Type B pancreatic cell (in vitro differentiated cells): ENCODE results near the gene EHF. TPM values are rescaled to one million over a fixed set of nuclear protein-coding genes. Genes with fewer than 3 reads are reported as not detected.

Experiments used
- DNase-seq: peaks from one replicate; pipeline ENCODE4 v3.0.0; 2021; ENCODE audit warnings: mixed read lengths; ENCODE audit not compliant: unreplicated experiment; ENCODE audit errors: extremely low spot score
- H3K27ac Mint-ChIP-seq: 2 replicates; pipeline ENCODE4 v1.8.0; 2021; ENCODE audit warnings: mild to moderate bottlenecking, mixed read lengths
- H3K27me3 Mint-ChIP-seq: 2 replicates; pipeline ENCODE4 v1.8.0; 2021; ENCODE audit warnings: mixed read lengths
- H3K36me3 Mint-ChIP-seq: 2 replicates; pipeline ENCODE4 v1.8.0; 2021; ENCODE audit warnings: mixed read lengths
- H3K4me1 Mint-ChIP-seq: one replicate; pipeline ENCODE4 v1.8.0; 2021; ENCODE audit warnings: mixed read lengths; ENCODE audit not compliant: unreplicated experiment
- H3K4me3 Mint-ChIP-seq: 2 replicates; pipeline ENCODE4 v1.8.0; 2021; ENCODE audit warnings: mild to moderate bottlenecking, mixed read lengths
- H3K9me3 Mint-ChIP-seq: 2 replicates; pipeline ENCODE4 v1.8.0; 2021; ENCODE audit warnings: mixed read lengths
- total RNA-seq: library from RNA; stranded (reverse); gene quantifications from 2 replicates; pipeline ENCODE4 v1.2.1, GENCODE V29; 2021; ENCODE audit warnings: low replicate concordance
- TF ChIP-seq, protein P1 (sequence below): fragments of 200-600 bp; sonication (generic); conservative IDR thresholded peaks from 2 replicates; pipeline ENCODE4 v1.5.0; 2021; ENCODE audit warnings: antibody characterized with exemption, mild to moderate bottlenecking

The EHF gene
- total RNA-seq, 1 donor from 2014 or later: 31.5 TPM

DNA sequence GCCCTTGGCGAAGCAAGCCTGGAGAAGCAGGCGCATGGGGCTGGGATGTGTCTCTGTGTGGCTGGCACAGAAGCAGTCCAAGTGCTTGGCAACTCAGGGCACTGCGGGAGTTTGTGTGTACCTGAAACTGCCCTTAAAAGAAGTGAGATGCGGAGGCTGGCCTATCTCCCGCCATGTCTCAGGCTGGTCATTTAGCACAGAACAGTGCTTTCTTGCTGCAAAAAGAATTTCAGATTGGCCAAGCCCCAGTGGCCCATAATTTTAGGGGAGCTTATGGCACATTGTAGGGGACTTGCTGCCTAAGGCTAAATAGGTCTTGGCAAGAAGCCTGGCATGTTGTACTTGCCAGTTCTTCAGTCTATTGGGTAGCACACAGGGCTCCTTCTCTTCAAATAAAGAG is 16.4 kb downstream of the EHF start:
- no peaks in the 10 kb centered on the region for H3K36me3 Mint-ChIP-seq

DNA sequence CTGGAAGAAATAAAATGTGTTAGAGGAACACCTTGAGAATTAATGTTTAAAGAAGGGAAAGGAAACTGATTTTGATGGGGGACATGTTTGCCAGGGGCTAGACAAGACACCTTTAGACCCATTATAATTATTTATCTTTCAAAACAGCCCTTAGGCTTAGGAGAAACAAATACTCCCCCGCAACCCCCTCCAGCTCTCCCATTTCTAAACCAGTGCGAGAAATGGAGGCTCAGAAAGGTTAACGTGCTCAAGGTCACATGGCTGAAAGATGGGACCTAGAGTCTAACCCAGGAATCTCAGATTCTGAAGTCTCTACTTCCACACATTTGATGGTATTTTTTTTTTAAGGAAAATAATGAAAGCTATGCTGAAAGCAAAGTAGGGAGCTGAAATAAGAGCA is 18.0 kb downstream of the EHF start:
- H3K4me1 Mint-ChIP-seq: peaks cover 28% of the 10 kb centered on the region
- no peak for DNase-seq
- no peak overlapping the region for H3K27ac Mint-ChIP-seq
- no peaks in the 10 kb centered on the region for H3K27me3 Mint-ChIP-seq
- TF ChIP-seq, protein P1, sequence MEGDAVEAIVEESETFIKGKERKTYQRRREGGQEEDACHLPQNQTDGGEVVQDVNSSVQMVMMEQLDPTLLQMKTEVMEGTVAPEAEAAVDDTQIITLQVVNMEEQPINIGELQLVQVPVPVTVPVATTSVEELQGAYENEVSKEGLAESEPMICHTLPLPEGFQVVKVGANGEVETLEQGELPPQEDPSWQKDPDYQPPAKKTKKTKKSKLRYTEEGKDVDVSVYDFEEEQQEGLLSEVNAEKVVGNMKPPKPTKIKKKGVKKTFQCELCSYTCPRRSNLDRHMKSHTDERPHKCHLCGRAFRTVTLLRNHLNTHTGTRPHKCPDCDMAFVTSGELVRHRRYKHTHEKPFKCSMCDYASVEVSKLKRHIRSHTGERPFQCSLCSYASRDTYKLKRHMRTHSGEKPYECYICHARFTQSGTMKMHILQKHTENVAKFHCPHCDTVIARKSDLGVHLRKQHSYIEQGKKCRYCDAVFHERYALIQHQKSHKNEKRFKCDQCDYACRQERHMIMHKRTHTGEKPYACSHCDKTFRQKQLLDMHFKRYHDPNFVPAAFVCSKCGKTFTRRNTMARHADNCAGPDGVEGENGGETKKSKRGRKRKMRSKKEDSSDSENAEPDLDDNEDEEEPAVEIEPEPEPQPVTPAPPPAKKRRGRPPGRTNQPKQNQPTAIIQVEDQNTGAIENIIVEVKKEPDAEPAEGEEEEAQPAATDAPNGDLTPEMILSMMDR: no peak
- H3K4me3 Mint-ChIP-seq: no peak overlapping the region
- H3K36me3 Mint-ChIP-seq: no peaks in the 10 kb centered on the region
- no peaks in the 10 kb centered on the region for H3K9me3 Mint-ChIP-seq

More for the DNA sequence above, 16.4 kb downstream of the EHF start:
- Mint-ChIP-seq H3K9me3 (no peaks in the 10 kb centered on the region), H3K4me3 (no peak overlapping the region), H3K4me1 (peaks cover 42% of the 10 kb centered on the region), H3K27me3 (no peaks in the 10 kb centered on the region), H3K27ac (no peak overlapping the region)
- TF ChIP-seq, protein P1: no peak
- no peak for DNase-seq

- H3K4me3 Mint-ChIP-seq: no peak overlapping the region
- peak overlapping the region; percentile 85 for H3K27ac Mint-ChIP-seq
- TF ChIP-seq, protein P1: no peak
- H3K27me3 Mint-ChIP-seq: no peaks in the 10 kb centered on the region
- H3K4me1 Mint-ChIP-seq: peaks cover 22% of the 10 kb centered on the region
- DNase-seq: no peak
- H3K36me3 Mint-ChIP-seq: no peaks in the 10 kb centered on the region
- no peaks in the 10 kb centered on the region for H3K9me3 Mint-ChIP-seq
Measured at GRCh38 chr11:34639545-34639944, 18.7 kb downstream of the EHF start.

- peak overlapping the region; percentile 85 for H3K27ac Mint-ChIP-seq
- H3K36me3 Mint-ChIP-seq: no peaks in the 10 kb centered on the region
- H3K4me3 Mint-ChIP-seq: peak overlapping the region; percentile 51
- TF ChIP-seq, protein P1: no peak
- no peaks in the 10 kb centered on the region for H3K9me3 Mint-ChIP-seq
- no peaks in the 10 kb centered on the region for H3K27me3 Mint-ChIP-seq
- DNase-seq: no peak
- H3K4me1 Mint-ChIP-seq: peaks cover 22% of the 10 kb centered on the region
Measured at GRCh38 chr11:34640050-34640923, 19.4 kb downstream of the EHF start.

DNA sequence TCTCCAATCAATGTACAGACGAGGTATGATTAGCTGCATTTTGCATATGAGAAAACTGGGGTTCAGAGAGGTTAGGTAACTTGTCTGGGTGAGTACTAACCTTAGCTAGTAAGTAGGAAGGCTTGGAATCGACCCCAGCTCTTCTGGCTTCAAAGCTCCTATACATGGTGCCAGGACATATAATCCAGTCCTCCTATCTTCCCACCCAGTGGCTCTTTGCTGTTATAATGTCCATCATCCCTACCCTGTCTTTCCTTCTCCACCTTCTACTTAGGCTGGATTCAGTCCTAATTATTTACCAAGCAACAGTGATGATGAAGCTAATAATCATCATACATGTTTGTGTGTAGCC is 20.0 kb downstream of the EHF start:
- Mint-ChIP-seq H3K27me3 (no peaks in the 10 kb centered on the region), H3K4me3 (no peak overlapping the region), H3K4me1 (peaks cover 22% of the 10 kb centered on the region), H3K27ac (peak overlapping the region; percentile 85), H3K36me3 (no peaks in the 10 kb centered on the region), H3K9me3 (no peaks in the 10 kb centered on the region)
- TF ChIP-seq, protein P1: no peak
- DNase-seq: no peak
